Measurements from ENCODE around the gene GALNS.

- TF ChIP-seq EZH2 (IDR thresholded peaks at IDR 0.05; ENCODE audit: low read length, missing control alignments) = no peak
- TF ChIP-seq, protein P1, sequence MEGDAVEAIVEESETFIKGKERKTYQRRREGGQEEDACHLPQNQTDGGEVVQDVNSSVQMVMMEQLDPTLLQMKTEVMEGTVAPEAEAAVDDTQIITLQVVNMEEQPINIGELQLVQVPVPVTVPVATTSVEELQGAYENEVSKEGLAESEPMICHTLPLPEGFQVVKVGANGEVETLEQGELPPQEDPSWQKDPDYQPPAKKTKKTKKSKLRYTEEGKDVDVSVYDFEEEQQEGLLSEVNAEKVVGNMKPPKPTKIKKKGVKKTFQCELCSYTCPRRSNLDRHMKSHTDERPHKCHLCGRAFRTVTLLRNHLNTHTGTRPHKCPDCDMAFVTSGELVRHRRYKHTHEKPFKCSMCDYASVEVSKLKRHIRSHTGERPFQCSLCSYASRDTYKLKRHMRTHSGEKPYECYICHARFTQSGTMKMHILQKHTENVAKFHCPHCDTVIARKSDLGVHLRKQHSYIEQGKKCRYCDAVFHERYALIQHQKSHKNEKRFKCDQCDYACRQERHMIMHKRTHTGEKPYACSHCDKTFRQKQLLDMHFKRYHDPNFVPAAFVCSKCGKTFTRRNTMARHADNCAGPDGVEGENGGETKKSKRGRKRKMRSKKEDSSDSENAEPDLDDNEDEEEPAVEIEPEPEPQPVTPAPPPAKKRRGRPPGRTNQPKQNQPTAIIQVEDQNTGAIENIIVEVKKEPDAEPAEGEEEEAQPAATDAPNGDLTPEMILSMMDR (conservative IDR thresholded peaks at IDR 0.05 in 1 of 2, IDR thresholded peaks at IDR 0.05 in 1 of 2; ENCODE audit: low read depth in 1 of 2, low read length in 2 of 2) = no peak
Measured at GRCh38 chr16:88878967-88879787, 22.4 kb upstream of the GALNS start.
